Body of pancreas (tissue), 4 donors: ENCODE results near the gene PPOX. TPM values are rescaled to one million over a fixed set of nuclear protein-coding genes. Genes with fewer than 3 reads are reported as not detected.

ENCODE experiments used
- ATAC-seq: fragments of 150-250 bp; one replicate; pipeline ENCODE4 v1.9.1; 2016
- DNase-seq, 4 donors: peaks; one replicate each; pipeline ENCODE4 v3.0.0-alpha.2; 2019
- H3K27ac ChIP-seq, 4 donors: fragments of 200-600 bp; sonication (generic); 1 replicate in 3 of 4; 2 replicates in 1 of 4; pipeline versions ENCODE4 v1.5.1 to v1.6.1; 2016 to 2019; ENCODE audit warnings: mild to moderate bottlenecking in 1 of 4, mixed read lengths in 1 of 4, moderate library complexity in 1 of 4
- H3K27me3 ChIP-seq, 2 donors: fragments of 200-600 bp; sonication (generic); one replicate each; pipeline ENCODE4 v1.6.0; 2016; ENCODE audit warnings: mild to moderate bottlenecking in 1 of 2
- H3K36me3 ChIP-seq, 2 donors: fragments of 200-600 bp; sonication (generic); replicated peaks in 1 of 2; 2 replicates each; pipeline ENCODE4 v1.5.1; 2016; ENCODE audit warnings: low read depth in 2 of 2; ENCODE audit not compliant: insufficient read depth in 1 of 2
- H3K4me1 ChIP-seq: fragments of 200-600 bp; sonication (generic); one replicate; pipeline ENCODE4 v1.6.0; 2016
- H3K4me3 ChIP-seq, 2 donors: fragments of 200-600 bp; sonication (generic); 1 replicate in 1 of 2; 2 replicates in 1 of 2; pipeline ENCODE4 v1.5.1; 2016 to 2019
- H3K9me3 ChIP-seq, 3 donors: fragments of 200-600 bp; sonication (generic); 1 replicate in 2 of 3; 2 replicates in 1 of 3; pipeline ENCODE4 v1.5.1; 2016
- CTCF ChIP-seq, 7 experiments: fragments of 450-650 bp in 4 of 7; fragments of 200-600 bp in 3 of 7; sonication (generic) in 3 of 7; IDR thresholded peaks; one replicate each; pipeline ENCODE4 v1.5.1; 2016 to 2019; ENCODE audit warnings: antibody characterized with exemption in 7 of 7
- POLR2A ChIP-seq, 3 donors: fragments of 450-650 bp; IDR thresholded peaks; one replicate each; pipeline ENCODE4 v1.6.1; 2016; ENCODE audit warnings: antibody characterized with exemption in 3 of 3, mild to moderate bottlenecking in 2 of 3
- WGBS, 2 donors: methylation state at CpG; one replicate each; pipeline ENCODE4 v1.1.5; 2017; 5-methylcytosine and 5-hydroxymethylcytosine counted together
- intact Hi-C: fragments of 100-400 bp; cut with DNase I; formaldehyde crosslinking; loops from one replicate; pipeline ENCODE4 v1.15.1; 2023
- total RNA-seq, 2 donors: library from RNA; depleted of rRNA; stranded (reverse); fragments of >200 nt; gene quantifications; one replicate each; pipeline ENCODE4 v1.1.0, GENCODE V29; 2016

PPOX gene
- total RNA-seq, 2 donors from 2014 or later: 16.2 to 18.9 TPM

- H3K4me1 ChIP-seq: peaks cover 15% of the 10 kb centered on the region
- no peaks in the 10 kb centered on the region for H3K36me3 ChIP-seq
- no peaks in the 10 kb centered on the region for H3K9me3 ChIP-seq
- H3K4me3 ChIP-seq: no peak overlapping the region
- intact Hi-C loops: no loop called here
- WGBS, 2 donors: 82 to 86% methylated on average over 3 of the region's 3 CpGs
- no peak overlapping the region for H3K27ac ChIP-seq
- ATAC-seq (no peak), DNase-seq (no peak)
- no peaks in the 10 kb centered on the region for H3K27me3 ChIP-seq
- TF ChIP-seq CTCF (IDR thresholded peaks at IDR 0.05): no peak
- TF ChIP-seq POLR2A (IDR thresholded peaks at IDR 0.05): no peak
Observed at GRCh38 chr1:161137881-161138280, 28.3 kb upstream of the PPOX start.

- no peak overlapping the region for H3K4me3 ChIP-seq
- no peaks in the 10 kb centered on the region for H3K27me3 ChIP-seq
- peaks cover 15% of the 10 kb centered on the region for H3K4me1 ChIP-seq
- H3K27ac ChIP-seq: no peak overlapping the region
- WGBS, 2 donors: 64 to 90% methylated on average over 1 of the region's 1 CpG
- no peak for ATAC-seq
- no peak for TF ChIP-seq POLR2A (IDR thresholded peaks at IDR 0.05)
- TF ChIP-seq CTCF (IDR thresholded peaks at IDR 0.05): no peak
- no peaks in the 10 kb centered on the region for H3K36me3 ChIP-seq
- DNase-seq: no peak
- no peaks in the 10 kb centered on the region for H3K9me3 ChIP-seq
- intact Hi-C loops: no loop called here
Observed at GRCh38 chr1:161138431-161138830, 27.8 kb upstream of the PPOX start.

- DNase-seq (peak; percentile 52 to 71 (median 68)), ATAC-seq (peak; percentile 83)
- Histone ChIP-seq H3K4me3 (no peak overlapping the region), H3K9me3 (no peaks in the 10 kb centered on the region), H3K27me3 (no peaks in the 10 kb centered on the region), H3K27ac (no peak overlapping the region), H3K36me3 (no peaks in the 10 kb centered on the region), H3K4me1 (peaks cover 1% of the 10 kb centered on the region)
- intact Hi-C loops: no loop called here
- 14 to 16% methylated on average over 1 of the region's 1 CpG for WGBS, 2 donors
- TF ChIP-seq POLR2A (IDR thresholded peaks at IDR 0.05) (no peak), CTCF (IDR thresholded peaks at IDR 0.05) (peak in 6 of 7 experiments; percentile 32 to 67 (median 55))
Observed at GRCh38 chr1:161139766-161140165, 26.5 kb upstream of the PPOX start.

DNA sequence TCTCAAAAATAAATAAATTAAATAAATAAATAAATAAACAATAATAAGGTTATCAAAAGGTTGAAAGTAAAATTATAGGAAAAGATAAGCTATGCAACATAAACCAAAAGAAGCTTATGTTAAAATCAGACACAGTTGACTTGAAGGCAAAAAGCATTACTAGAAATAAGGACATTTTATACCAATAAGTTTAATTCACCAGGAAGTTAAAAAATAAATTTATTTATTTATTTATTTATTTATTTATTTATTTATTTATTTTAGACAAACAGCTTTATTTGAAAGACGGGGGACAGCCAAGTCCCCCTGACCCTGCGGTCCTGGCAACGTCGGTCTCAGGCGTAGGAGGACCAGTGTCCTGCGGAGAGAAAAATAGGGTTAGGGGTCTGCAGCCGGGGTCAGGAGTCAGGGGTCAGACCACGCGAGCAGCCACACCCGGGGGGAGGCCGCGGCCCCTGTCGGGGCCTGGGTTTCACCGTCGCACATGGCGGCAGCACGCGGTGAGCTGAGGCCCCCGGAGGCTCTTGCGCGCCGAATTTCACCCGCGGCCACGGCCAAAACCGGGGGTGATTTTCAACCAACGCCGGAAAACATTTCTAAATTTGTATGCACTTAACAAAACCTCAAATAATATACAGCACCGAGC lies 25.3 kb upstream of the PPOX start:
- no peaks in the 10 kb centered on the region for H3K36me3 ChIP-seq
- intact Hi-C loops: no loop called here
- no peaks in the 10 kb centered on the region for H3K9me3 ChIP-seq
- WGBS, 2 donors: 91 to 94% methylated on average over 22 to 29 of the region's 29 CpGs
- H3K27ac ChIP-seq: no peak overlapping the region
- no peak for TF ChIP-seq POLR2A (IDR thresholded peaks at IDR 0.05)
- no peak for TF ChIP-seq CTCF (IDR thresholded peaks at IDR 0.05)
- no peak for ATAC-seq
- DNase-seq: no peak
- H3K4me1 ChIP-seq: no peaks in the 10 kb centered on the region
- H3K4me3 ChIP-seq: no peak overlapping the region
- no peaks in the 10 kb centered on the region for H3K27me3 ChIP-seq

DNA sequence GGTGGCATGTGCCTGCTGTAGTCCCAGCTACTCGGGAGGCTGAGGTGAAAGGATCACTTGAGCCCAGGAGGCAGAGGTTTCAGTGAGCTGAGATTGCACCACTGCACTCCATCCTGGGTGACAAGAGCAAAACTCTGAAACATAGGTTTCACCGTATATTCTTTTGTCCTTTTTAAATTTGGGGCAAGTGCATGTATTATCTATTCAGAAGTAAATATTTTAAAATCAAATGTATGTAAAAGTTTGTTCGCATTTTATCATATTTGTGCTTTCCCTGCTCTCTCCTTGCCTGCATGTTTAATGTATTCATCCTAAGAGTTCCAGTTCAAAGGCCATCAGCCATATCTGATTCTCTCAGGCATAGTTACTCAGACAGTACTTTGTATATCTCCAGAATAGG lies 20.4 kb upstream of the PPOX start:
- Histone ChIP-seq H3K4me1 (no peaks in the 10 kb centered on the region), H3K9me3 (no peaks in the 10 kb centered on the region), H3K36me3 (no peaks in the 10 kb centered on the region), H3K27me3 (no peaks in the 10 kb centered on the region), H3K4me3 (no peak overlapping the region), H3K27ac (no peak overlapping the region)
- ATAC-seq (no peak), DNase-seq (no peak)
- WGBS, 2 donors: 71 to 75% methylated on average over 3 of the region's 3 CpGs
- intact Hi-C loops: no loop called here
- TF ChIP-seq POLR2A (IDR thresholded peaks at IDR 0.05) (no peak), CTCF (IDR thresholded peaks at IDR 0.05) (no peak)
